Measurements from ENCODE around the gene KCTD15. TPM values are rescaled to one million over a fixed set of nuclear protein-coding genes. Genes with fewer than 3 reads are reported as not detected.

KCTD15 gene
- total RNA-seq, 2 experiments from 2014 or later, result 5.0 to 6.2 TPM

DNA sequence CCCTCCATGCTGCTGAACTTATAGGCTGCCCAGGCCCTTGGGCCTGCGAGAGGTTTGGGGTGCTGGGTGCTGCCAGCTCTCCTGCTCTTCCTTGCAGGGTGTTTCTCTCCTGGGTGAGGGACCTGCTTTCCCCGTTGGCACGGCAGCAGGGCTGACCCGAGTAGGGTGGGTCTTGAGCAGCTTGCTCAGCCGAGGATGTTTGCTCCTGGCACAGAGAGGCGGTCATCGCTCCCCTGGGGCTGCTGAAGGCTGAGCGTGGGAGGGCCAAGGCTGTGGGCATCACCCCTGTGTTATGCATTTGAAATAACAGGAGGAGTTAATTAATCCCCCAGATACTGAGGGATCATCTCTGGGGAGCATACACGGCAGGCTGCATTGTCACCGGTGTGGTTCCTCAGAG, 5.3 kb downstream of the KCTD15 start:
- CTCF ChIA-PET, result no interaction called here
- DNase-seq, result no peak
- no peak overlapping the region for H3K4me3 Mint-ChIP-seq
- H3K36me3 Mint-ChIP-seq (ENCODE audit: low read depth), result no peaks in the 10 kb centered on the region
- no peaks in the 10 kb centered on the region for H3K9me3 Mint-ChIP-seq
- no peaks in the 10 kb centered on the region for H3K4me1 Mint-ChIP-seq (ENCODE audit: low read depth)
- no peak overlapping the region for H3K27ac Mint-ChIP-seq
- H3K27me3 Mint-ChIP-seq (ENCODE audit: low read depth), result peaks cover 19% of the 10 kb centered on the region
- intact Hi-C loops (cut with micrococcal nuclease), result no loop called here

DNA sequence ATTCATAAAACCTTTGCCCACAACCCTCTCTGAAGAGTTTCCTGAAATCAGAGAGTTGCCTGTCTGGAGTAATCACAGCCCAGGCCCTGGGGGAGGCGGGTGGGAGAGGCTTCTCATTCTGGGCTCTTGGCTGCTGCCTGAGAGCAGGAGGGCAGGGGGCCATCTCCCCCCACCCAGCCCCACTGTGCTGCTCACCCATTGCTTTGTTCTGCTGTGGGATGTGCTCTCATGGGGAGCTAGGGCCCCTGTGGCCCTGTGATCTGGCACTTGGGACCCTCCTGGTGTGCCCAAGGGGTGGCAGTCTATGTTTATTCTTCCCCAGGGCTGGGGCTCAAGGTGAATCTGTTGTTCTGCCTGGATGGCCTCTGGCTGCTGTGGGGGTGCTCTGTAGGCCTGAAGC, 6.1 kb downstream of the KCTD15 start:
- no peak overlapping the region for H3K27ac Mint-ChIP-seq
- intact Hi-C loops (cut with micrococcal nuclease), result no loop called here
- H3K9me3 Mint-ChIP-seq, result no peaks in the 10 kb centered on the region
- H3K36me3 Mint-ChIP-seq (ENCODE audit: low read depth), result no peaks in the 10 kb centered on the region
- no peaks in the 10 kb centered on the region for H3K4me1 Mint-ChIP-seq (ENCODE audit: low read depth)
- DNase-seq, result no peak
- no peak overlapping the region for H3K4me3 Mint-ChIP-seq
- CTCF ChIA-PET, result no interaction called here
- H3K27me3 Mint-ChIP-seq (ENCODE audit: low read depth), result peaks cover 15% of the 10 kb centered on the region

DNA sequence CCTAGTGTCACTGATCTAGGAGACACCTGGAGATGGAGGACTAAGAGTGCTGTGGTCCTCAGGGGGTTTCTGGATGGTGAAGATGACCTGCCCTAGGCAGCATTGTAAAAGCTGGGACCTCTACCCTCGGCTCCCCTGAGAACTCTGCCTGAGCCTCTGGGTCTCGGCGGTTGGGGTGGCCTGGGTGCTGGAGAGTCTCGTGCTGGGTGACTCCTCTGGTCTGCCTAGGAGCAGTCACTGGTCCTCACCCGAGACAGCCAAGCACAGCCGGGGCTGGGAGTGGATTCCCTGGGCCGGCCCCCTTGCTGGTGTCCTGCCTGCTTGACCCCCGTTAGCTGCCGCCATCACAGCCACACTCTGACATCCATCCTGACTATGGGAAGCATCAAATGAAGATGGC, 6.7 kb downstream of the KCTD15 start:
- no peak for DNase-seq
- Mint-ChIP-seq H3K27me3 (ENCODE audit: low read depth) (peaks cover 15% of the 10 kb centered on the region), H3K4me1 (ENCODE audit: low read depth) (no peaks in the 10 kb centered on the region), H3K27ac (no peak overlapping the region), H3K4me3 (no peak overlapping the region), H3K36me3 (ENCODE audit: low read depth) (no peaks in the 10 kb centered on the region), H3K9me3 (no peaks in the 10 kb centered on the region)
- CTCF ChIA-PET, result interaction anchor here (0.6 kb wide), 1 partner anchor 389 kb away, joined by 3 read pairs; no protein-coding TSS in a partner anchor
- intact Hi-C loops (cut with micrococcal nuclease), result no loop called here

DNA sequence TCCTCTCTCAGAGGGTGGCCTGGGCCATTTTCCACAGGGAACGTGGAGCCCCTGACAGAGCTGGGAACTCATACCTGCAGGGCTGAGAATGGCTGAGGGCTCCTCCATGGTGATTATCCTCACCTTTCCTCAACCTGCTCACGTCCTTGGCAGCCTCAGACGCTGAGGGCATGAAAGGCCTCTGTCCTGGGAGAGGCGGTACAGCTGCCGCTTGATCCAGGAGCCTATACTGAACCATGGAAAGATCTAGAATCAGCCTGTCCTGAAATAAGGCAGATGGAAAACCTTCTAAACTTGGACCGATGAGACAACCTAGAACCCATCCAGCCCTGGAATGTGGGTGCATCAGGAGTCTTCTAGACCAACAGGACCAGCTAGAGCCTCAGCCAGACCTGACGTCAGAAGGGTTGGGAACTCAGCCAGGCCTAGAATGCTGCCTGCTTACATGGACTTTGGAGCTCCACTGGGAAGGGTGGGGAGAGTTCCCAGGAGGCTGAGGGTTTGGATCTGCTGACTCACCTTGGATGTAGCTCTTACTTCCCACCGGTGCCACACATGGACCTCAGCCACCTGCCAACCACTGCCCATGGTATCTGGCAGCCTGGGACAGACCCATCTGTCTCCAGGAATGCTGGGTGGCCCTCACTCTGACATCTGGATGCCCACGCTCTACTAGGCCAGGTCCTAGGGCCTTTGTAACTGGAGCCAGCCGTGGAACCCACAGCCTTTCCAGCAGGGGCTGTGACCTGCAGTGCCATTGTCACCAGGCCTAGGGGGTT, 7.5 kb downstream of the KCTD15 start:
- H3K4me1 Mint-ChIP-seq (ENCODE audit: low read depth), result no peaks in the 10 kb centered on the region
- no peaks in the 10 kb centered on the region for H3K36me3 Mint-ChIP-seq (ENCODE audit: low read depth)
- no peaks in the 10 kb centered on the region for H3K9me3 Mint-ChIP-seq
- CTCF ChIA-PET, result interaction anchor here (0.6 to 2.1 kb wide), 2 partner anchors 9 to 390 kb away, joined by 3 to 5 read pairs; no protein-coding TSS in a partner anchor
- no peak for DNase-seq
- no peak overlapping the region for H3K27ac Mint-ChIP-seq
- H3K4me3 Mint-ChIP-seq, result no peak overlapping the region
- peaks cover 6% of the 10 kb centered on the region for H3K27me3 Mint-ChIP-seq (ENCODE audit: low read depth)
- intact Hi-C loops (cut with micrococcal nuclease), result no loop called here

DNA sequence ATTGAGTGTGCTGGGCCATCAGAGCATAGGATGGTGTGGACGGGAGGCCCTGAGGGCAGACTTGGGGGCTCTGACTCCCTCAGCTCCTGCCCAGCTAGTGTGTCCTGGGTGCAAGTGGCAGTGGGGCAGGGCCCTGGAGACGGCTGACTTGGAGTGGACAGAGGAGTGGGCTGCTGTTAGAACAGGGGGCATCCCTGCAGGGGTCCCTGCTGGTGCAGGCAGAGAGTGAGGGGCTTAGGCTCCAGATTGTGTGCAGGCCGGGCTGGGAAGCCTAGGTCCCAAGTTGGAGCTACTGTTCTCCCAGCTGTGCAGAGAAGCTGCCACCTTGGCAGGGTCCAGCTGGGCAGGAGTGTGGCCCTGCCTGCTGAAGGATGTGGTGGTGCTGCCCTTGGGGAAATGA, 8.6 kb downstream of the KCTD15 start:
- no peaks in the 10 kb centered on the region for H3K9me3 Mint-ChIP-seq
- no peaks in the 10 kb centered on the region for H3K4me1 Mint-ChIP-seq (ENCODE audit: low read depth)
- intact Hi-C loops (cut with micrococcal nuclease), result no loop called here
- H3K36me3 Mint-ChIP-seq (ENCODE audit: low read depth), result no peaks in the 10 kb centered on the region
- no peaks in the 10 kb centered on the region for H3K27me3 Mint-ChIP-seq (ENCODE audit: low read depth)
- no peak for DNase-seq
- H3K27ac Mint-ChIP-seq, result no peak overlapping the region
- H3K4me3 Mint-ChIP-seq, result no peak overlapping the region
- CTCF ChIA-PET, result interaction anchor here (2.1 kb wide), 1 partner anchor 10 kb away, joined by 5 read pairs; no protein-coding TSS in a partner anchor

DNA sequence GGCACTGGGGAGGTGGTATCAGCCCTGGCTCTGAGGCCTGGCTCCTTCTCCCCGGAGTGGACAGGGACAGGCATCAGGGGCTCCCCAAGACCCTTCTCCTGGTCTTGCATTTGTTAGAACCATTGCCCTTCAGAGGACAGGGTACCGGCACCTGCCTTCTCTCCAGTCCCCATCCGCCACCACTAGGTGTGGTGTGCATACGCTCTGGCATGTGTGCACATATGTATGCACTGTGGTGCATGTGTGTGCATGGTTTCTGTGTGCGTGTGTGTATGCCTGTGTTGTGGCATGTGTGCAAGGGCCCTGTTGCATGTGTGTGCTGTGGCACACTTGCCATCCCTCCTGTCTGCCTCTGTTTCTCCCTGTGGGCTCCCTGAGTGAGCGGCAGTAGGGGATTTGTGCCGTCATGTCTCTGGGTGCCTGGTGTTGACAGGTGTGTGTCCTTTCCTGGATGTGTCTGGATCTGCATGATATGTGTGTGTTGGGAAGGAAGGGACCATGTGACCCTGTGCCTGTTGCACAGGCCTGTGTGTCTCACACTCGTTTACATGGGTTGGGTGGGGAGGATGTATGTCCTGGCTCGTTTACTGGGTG, 9.3 kb downstream of the KCTD15 start:
- Mint-ChIP-seq H3K4me1 (ENCODE audit: low read depth) (no peaks in the 10 kb centered on the region), H3K27me3 (ENCODE audit: low read depth) (no peaks in the 10 kb centered on the region), H3K9me3 (no peaks in the 10 kb centered on the region), H3K27ac (no peak overlapping the region), H3K36me3 (ENCODE audit: low read depth) (no peaks in the 10 kb centered on the region), H3K4me3 (no peak overlapping the region)
- CTCF ChIA-PET, result interaction anchor here (2.1 kb wide), 1 partner anchor 11 kb away, joined by 5 read pairs; no protein-coding TSS in a partner anchor
- DNase-seq, result no peak
- intact Hi-C loops (cut with micrococcal nuclease), result no loop called here

DNA sequence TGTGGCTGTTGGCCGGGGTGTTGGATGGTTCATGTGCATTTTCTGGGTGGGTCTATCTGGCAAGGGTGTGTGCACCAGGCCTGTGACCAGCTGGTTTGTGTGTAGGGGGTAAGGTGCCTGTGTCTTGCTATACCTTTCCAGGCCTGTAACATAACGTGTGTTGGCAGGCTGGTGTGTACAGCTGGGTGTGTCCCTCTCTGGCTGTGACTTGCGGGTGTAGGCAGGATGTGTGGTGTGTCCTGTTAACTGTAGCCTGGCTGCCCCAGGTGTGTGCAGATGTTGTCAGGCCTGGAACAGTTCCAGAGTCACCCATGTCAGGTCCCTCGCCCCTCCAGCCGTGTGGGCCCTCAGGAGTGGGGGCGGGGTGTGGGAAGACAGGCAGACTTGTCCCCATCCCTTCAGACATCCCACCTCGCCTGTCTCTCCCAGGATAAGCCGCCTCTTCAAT, 9.8 kb downstream of the KCTD15 start:
- intact Hi-C loops (cut with micrococcal nuclease), result no loop called here
- H3K9me3 Mint-ChIP-seq, result no peaks in the 10 kb centered on the region
- no peak for DNase-seq
- H3K36me3 Mint-ChIP-seq (ENCODE audit: low read depth), result no peaks in the 10 kb centered on the region
- no peaks in the 10 kb centered on the region for H3K27me3 Mint-ChIP-seq (ENCODE audit: low read depth)
- CTCF ChIA-PET, result no interaction called here
- no peak overlapping the region for H3K27ac Mint-ChIP-seq
- H3K4me3 Mint-ChIP-seq, result no peak overlapping the region
- H3K4me1 Mint-ChIP-seq (ENCODE audit: low read depth), result no peaks in the 10 kb centered on the region

DNA sequence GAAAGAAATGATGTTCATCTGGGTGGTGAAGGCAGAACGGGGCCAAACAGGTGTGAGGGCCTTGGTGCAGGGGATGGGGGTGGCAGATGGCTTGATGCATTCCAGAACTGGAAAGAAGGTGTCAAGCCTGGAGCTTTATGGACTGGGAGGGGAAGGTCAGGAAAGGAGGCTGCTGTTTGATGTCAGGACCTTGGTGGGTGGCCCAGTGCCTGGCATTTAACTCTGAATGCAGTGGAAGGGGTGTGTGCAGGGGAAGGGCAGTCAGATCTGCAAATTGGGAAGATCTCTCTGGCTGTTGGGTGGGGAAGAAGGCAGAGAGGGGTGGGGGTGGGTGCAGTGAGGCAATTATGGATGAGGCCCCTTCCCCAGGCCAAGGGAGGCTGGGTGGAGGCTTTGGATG, 11.7 kb downstream of the KCTD15 start:
- no peak overlapping the region for H3K27ac Mint-ChIP-seq

DNA sequence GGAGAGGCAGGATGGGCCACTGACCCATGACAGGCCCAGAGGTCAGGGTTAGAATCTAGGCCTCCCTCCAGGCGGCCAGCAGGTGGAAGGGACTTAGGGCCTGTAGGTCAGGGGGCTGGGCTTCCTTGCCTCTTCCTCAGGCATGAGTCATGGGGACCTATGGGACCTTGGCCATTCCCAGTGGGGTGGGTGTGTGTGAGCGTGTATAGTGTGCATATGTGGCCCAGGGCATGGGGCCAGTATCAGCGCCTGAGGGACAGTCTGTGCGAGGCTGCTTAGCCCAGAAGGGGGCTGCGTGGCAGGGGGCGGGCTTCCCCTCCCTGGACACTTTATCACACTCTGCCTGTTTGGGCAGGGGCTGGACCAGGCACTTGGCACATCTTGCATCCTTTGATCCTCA, 13.3 kb downstream of the KCTD15 start:
- no peak for DNase-seq
- no peaks in the 10 kb centered on the region for H3K36me3 Mint-ChIP-seq (ENCODE audit: low read depth)
- no peak overlapping the region for H3K27ac Mint-ChIP-seq
- H3K4me3 Mint-ChIP-seq, result no peak overlapping the region
- no peaks in the 10 kb centered on the region for H3K4me1 Mint-ChIP-seq (ENCODE audit: low read depth)
- intact Hi-C loops (cut with micrococcal nuclease), result no loop called here
- CTCF ChIA-PET, result no interaction called here
- H3K9me3 Mint-ChIP-seq, result no peaks in the 10 kb centered on the region
- no peaks in the 10 kb centered on the region for H3K27me3 Mint-ChIP-seq (ENCODE audit: low read depth)

More for the DNA sequence above, 11.7 kb downstream of the KCTD15 start:
- DNase-seq, result no peak
- Mint-ChIP-seq H3K27me3 (ENCODE audit: low read depth) (no peaks in the 10 kb centered on the region), H3K4me1 (ENCODE audit: low read depth) (no peaks in the 10 kb centered on the region), H3K36me3 (ENCODE audit: low read depth) (no peaks in the 10 kb centered on the region), H3K9me3 (no peaks in the 10 kb centered on the region), H3K4me3 (no peak overlapping the region)
- intact Hi-C loops (cut with micrococcal nuclease), result no loop called here
- CTCF ChIA-PET, result no interaction called here

DNA sequence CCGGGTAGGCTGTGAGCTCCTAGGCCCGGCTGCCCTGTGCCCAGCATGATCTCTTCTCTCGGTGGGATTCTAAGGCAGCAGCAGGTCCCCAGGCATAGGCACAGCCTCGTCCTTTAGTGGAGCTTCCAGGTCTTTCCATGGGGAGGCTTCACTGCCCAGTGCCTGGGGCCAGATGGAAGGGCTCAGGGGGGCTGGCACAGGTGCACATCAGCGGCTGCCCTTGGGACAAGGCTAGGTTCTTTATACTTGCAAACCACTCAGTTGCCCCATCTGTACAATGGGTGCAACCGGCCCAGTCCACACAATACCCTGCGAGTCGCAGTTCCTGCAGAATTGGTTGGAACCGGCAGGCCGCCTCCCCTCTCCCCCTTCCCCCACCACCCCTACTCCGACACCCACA, 14.2 kb downstream of the KCTD15 start:
- H3K4me3 Mint-ChIP-seq, result no peak overlapping the region

DNA sequence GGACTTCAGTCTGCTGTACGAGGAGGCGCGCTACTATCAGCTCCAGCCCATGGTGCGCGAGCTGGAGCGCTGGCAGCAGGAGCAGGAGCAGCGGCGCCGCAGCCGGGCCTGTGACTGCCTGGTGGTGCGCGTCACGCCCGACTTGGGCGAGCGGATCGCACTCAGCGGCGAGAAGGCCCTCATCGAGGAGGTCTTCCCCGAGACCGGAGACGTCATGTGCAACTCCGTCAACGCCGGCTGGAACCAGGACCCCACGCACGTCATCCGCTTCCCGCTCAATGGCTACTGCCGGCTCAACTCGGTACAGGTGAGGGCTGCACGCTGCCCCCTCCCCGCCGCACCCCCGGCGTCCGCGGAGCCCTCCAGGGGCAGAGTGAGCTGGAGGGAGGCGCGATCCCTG, 14.6 kb downstream of the KCTD15 start:
- no peaks in the 10 kb centered on the region for H3K4me1 Mint-ChIP-seq (ENCODE audit: low read depth)
- no peaks in the 10 kb centered on the region for H3K27me3 Mint-ChIP-seq (ENCODE audit: low read depth)
- no peaks in the 10 kb centered on the region for H3K36me3 Mint-ChIP-seq (ENCODE audit: low read depth)
- no peak overlapping the region for H3K4me3 Mint-ChIP-seq
- H3K9me3 Mint-ChIP-seq, result no peaks in the 10 kb centered on the region
- CTCF ChIA-PET, result no interaction called here
- DNase-seq, result no peak
- intact Hi-C loops (cut with micrococcal nuclease), result no loop called here
- no peak overlapping the region for H3K27ac Mint-ChIP-seq

More for the DNA sequence above, 14.2 kb downstream of the KCTD15 start:
- Mint-ChIP-seq H3K36me3 (ENCODE audit: low read depth) (no peaks in the 10 kb centered on the region), H3K27me3 (ENCODE audit: low read depth) (no peaks in the 10 kb centered on the region), H3K9me3 (no peaks in the 10 kb centered on the region), H3K27ac (no peak overlapping the region), H3K4me1 (ENCODE audit: low read depth) (no peaks in the 10 kb centered on the region)
- no peak for DNase-seq
- intact Hi-C loops (cut with micrococcal nuclease), result no loop called here
- CTCF ChIA-PET, result no interaction called here

DNA sequence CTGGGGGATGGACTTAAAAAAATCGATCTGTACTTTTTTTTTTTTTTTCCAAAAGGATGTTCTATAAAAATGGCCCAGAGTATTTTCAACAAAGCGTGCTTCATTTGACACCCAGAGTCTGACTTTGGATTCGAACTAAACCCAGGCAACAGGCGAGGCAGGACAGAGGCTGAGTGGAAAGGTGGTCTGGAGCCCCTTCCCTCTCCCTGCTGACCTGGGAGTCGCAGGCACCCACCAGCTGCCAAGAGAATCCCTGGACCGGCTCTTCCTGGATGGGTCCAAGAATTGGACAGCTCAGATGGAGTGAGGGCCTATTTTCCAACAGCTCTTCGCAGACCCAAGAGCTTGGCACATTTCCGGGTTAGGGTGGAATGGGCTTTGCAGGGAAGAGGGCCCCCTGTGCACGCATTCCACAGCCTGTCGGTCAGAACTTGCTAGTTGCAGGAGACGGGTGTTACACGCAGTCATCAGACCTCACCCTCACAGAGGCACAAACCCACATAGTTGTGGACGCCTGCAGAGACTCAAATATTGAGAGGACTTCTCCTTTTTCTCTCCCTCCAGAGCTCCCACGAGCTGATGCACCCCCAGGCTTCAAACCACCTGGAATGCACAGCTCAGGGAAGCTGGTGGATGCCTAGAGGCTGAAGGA, 15.2 kb downstream of the KCTD15 start:
- intact Hi-C loops (cut with micrococcal nuclease), result no loop called here
- CTCF ChIA-PET, result no interaction called here
- H3K4me3 Mint-ChIP-seq, result no peak overlapping the region
- no peaks in the 10 kb centered on the region for H3K4me1 Mint-ChIP-seq (ENCODE audit: low read depth)
- no peaks in the 10 kb centered on the region for H3K9me3 Mint-ChIP-seq
- H3K27me3 Mint-ChIP-seq (ENCODE audit: low read depth), result no peaks in the 10 kb centered on the region
- DNase-seq, result no peak
- no peaks in the 10 kb centered on the region for H3K36me3 Mint-ChIP-seq (ENCODE audit: low read depth)
- no peak overlapping the region for H3K27ac Mint-ChIP-seq
